ENCODE results near the gene PALB2. TPM values are rescaled to one million over a fixed set of nuclear protein-coding genes. Genes with fewer than 3 reads are reported as not detected.
"Not testable (repeated sequence)": the region's sequence is repeated elsewhere in the genome, so short reads cannot be mapped to it uniquely, and the experiment has no call there.

Gene PALB2
- total RNA-seq, 3 donors from 2014 or later (not counting 1 experiment from before 2014, with no cell fraction given) = 10.7 to 12.8 (median 10.9) TPM

DNA sequence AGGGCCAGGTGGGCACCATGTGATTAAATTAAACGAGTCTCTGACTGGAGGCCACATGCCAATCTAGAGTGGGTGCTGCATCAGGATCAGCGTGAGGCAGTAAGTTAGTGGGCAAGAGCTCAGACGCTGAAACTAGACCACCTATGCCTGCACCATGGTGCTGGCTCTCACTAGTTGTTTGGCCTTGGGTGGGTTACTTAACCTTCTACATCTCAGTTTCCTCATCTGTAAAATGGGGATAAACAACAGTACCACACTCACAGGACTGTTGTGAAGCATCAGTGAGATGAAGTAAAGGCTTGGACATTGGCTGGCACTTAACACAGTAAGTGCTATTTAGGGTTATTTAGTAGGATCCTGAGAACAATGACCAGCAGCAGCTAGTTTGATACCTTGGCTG, 50.9 kb downstream of the PALB2 start:
- H3K36me3 Mint-ChIP-seq = no peaks in the 10 kb centered on the region
- TF ChIP-seq, protein P1, sequence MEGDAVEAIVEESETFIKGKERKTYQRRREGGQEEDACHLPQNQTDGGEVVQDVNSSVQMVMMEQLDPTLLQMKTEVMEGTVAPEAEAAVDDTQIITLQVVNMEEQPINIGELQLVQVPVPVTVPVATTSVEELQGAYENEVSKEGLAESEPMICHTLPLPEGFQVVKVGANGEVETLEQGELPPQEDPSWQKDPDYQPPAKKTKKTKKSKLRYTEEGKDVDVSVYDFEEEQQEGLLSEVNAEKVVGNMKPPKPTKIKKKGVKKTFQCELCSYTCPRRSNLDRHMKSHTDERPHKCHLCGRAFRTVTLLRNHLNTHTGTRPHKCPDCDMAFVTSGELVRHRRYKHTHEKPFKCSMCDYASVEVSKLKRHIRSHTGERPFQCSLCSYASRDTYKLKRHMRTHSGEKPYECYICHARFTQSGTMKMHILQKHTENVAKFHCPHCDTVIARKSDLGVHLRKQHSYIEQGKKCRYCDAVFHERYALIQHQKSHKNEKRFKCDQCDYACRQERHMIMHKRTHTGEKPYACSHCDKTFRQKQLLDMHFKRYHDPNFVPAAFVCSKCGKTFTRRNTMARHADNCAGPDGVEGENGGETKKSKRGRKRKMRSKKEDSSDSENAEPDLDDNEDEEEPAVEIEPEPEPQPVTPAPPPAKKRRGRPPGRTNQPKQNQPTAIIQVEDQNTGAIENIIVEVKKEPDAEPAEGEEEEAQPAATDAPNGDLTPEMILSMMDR (IDR thresholded peaks at IDR 0.05) = no peak
- no peak for ATAC-seq
- H3K4me1 ChIP-seq (ENCODE audit: control insufficient read depth, insufficient read depth, low read length) = peaks cover 12% of the 10 kb centered on the region
- peaks cover 8 to 30% of the 10 kb centered on the region in 2 donors for H3K4me1 Mint-ChIP-seq
- DNase-seq = no peak
- WGBS (ENCODE audit: insufficient coverage) = 99% methylated on average over 3 of the region's 3 CpGs
- H3K9me3 Mint-ChIP-seq = no peaks in the 10 kb centered on the region
- no peaks in the 10 kb centered on the region for H3K27me3 Mint-ChIP-seq (ENCODE audit: low read depth in 2 of 2)
- intact Hi-C loops (cut with micrococcal nuclease) = no loop called here
- H3K27me3 ChIP-seq (ENCODE audit: control insufficient read depth, insufficient read depth, low read length) = no peaks in the 10 kb centered on the region
- no peak overlapping the region for H3K27ac Mint-ChIP-seq
- H3K9me3 ChIP-seq (ENCODE audit: control insufficient read depth, insufficient read depth, low read length) = no peaks in the 10 kb centered on the region
- H3K4me3 Mint-ChIP-seq = no peak overlapping the region
- H3K4me3 ChIP-seq (ENCODE audit: low read length) = no peak overlapping the region
- H3K27ac ChIP-seq (ENCODE audit: low read length) = no peak overlapping the region
- peaks cover 52% of the 10 kb centered on the region for H3K36me3 ChIP-seq (ENCODE audit: control insufficient read depth, insufficient read depth, low read length)

DNA sequence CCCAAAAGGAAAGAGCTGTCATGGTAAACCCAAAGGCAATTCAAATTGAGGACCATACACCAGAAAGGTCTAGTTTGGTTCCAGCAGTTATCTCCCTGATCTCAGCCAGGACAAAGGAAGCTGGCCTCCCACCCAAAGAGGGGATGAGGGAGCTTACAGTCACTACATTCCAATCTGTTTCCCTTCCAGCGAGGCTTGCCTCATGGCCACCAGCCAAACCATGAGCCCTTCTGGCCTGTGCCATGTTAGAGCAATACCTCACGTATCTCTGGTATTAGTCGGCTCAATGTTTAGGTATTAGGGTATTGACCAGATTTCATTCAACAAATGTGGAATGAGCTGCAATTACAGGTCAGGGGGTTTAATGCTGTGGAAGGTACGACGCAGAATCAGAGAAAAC, 53.4 kb downstream of the PALB2 start:
- Histone ChIP-seq H3K27me3 (ENCODE audit: control insufficient read depth, insufficient read depth, low read length) (no peaks in the 10 kb centered on the region), H3K4me3 (ENCODE audit: low read length) (no peak overlapping the region), H3K9me3 (ENCODE audit: control insufficient read depth, insufficient read depth, low read length) (no peaks in the 10 kb centered on the region), H3K4me1 (ENCODE audit: control insufficient read depth, insufficient read depth, low read length) (no peaks in the 10 kb centered on the region), H3K27ac (ENCODE audit: low read length) (no peak overlapping the region), H3K36me3 (ENCODE audit: control insufficient read depth, insufficient read depth, low read length) (peaks cover 58% of the 10 kb centered on the region)
- TF ChIP-seq, protein P1 (IDR thresholded peaks at IDR 0.05) = no peak
- Mint-ChIP-seq H3K4me1 (peaks cover 8 to 19% of the 10 kb centered on the region in 2 donors), H3K4me3 (no peak overlapping the region), H3K27ac (no peak overlapping the region), H3K27me3 (ENCODE audit: low read depth in 2 of 2) (no peaks in the 10 kb centered on the region), H3K9me3 (no peaks in the 10 kb centered on the region), H3K36me3 (no peaks in the 10 kb centered on the region)
- DNase-seq (no peak), ATAC-seq (no peak)
- intact Hi-C loops (cut with micrococcal nuclease) = no loop called here
- 97% methylated on average over 5 of the region's 5 CpGs for WGBS (ENCODE audit: insufficient coverage)

DNA sequence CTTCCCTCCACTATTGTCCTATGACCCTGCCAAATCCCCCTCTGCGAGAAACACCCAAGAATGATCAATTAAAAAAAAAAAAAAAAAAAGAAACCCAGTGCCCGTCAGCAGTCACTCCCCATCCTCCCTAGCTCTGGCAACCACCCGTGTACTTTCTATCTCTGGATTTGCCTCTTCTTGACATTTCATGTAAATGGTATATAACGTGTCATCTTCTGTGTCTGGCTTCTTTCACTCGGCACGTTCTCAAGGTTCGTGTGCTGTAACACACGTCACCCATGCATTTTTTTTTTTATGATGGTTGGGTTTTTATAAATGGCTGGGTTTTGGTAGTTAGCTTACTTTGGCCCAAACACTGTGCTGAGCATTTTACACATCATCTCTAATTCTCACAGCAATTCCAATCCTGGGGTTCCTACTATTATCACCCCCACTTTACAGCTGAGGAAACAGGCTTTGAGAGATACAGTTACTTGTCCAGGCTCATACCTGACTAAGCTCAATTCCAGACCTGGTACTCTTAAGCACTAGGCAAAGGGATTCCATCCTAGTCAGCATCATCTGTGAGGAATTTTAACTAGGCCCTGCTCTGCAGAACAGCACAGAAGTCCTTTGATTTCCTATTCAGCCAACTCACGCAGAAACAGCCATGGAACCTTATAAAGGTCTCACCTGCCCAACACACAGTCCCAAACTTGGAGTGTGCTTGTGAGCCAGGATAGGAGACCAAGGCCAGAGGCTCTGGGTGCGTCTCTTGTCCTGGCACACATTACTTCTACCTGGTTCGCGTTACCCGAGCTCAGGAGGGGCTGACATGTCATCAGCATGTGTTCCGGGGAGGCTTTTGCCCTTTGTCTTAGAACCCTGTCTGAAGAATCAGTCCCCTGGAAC, 56.7 kb downstream of the PALB2 start:
- Mint-ChIP-seq H3K4me1 (peaks cover 0 to 4% of the 10 kb centered on the region in 2 donors), H3K4me3 (no peak overlapping the region), H3K36me3 (no peaks in the 10 kb centered on the region), H3K27me3 (ENCODE audit: low read depth in 2 of 2) (no peaks in the 10 kb centered on the region), H3K27ac (no peak overlapping the region), H3K9me3 (no peaks in the 10 kb centered on the region)
- DNase-seq (no peak), ATAC-seq (no peak)
- TF ChIP-seq, protein P1 (IDR thresholded peaks at IDR 0.05) = no peak
- Histone ChIP-seq H3K27me3 (ENCODE audit: control insufficient read depth, insufficient read depth, low read length) (no peaks in the 10 kb centered on the region), H3K4me3 (ENCODE audit: low read length) (no peak overlapping the region), H3K36me3 (ENCODE audit: control insufficient read depth, insufficient read depth, low read length) (peaks cover 56% of the 10 kb centered on the region), H3K27ac (ENCODE audit: low read length) (no peak overlapping the region), H3K9me3 (ENCODE audit: control insufficient read depth, insufficient read depth, low read length) (no peaks in the 10 kb centered on the region), H3K4me1 (ENCODE audit: control insufficient read depth, insufficient read depth, low read length) (no peaks in the 10 kb centered on the region)
- WGBS (ENCODE audit: insufficient coverage) = 96% methylated on average over 13 of the region's 14 CpGs
- intact Hi-C loops (cut with micrococcal nuclease) = no loop called here

DNA sequence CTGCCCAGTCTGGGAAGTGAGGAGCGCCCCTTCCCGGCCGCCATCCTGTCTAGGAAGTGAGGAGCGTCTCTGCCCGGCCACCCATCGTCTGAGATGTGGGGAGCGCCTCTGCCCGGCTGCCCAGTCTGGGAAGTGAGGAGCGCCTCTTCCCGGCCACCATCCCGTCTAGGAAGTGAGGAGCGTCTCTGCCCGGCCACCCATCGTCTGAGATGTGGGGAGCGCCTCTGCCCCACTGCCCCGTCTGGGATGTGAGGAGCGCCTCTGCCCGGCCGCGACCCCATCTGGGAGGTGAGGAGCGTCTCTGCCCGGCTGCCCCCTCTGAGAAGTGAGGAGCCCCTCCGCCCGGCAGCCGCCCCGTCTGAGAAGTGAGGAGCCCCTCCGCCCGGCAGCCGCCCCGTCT, 57.8 kb downstream of the PALB2 start:
- H3K4me3 Mint-ChIP-seq; H3K4me1 ChIP-seq (ENCODE audit: control insufficient read depth, insufficient read depth, low read length); H3K27me3 Mint-ChIP-seq (ENCODE audit: low read depth in 2 of 2); ATAC-seq; H3K4me1 Mint-ChIP-seq; H3K27ac Mint-ChIP-seq; intact Hi-C loops (cut with micrococcal nuclease); H3K9me3 Mint-ChIP-seq; H3K9me3 ChIP-seq (ENCODE audit: control insufficient read depth, insufficient read depth, low read length); H3K27me3 ChIP-seq (ENCODE audit: control insufficient read depth, insufficient read depth, low read length); DNase-seq; H3K36me3 Mint-ChIP-seq; H3K27ac ChIP-seq (ENCODE audit: low read length); H3K4me3 ChIP-seq (ENCODE audit: low read length): not testable (repeated sequence)
- peaks cover 55% of the 10 kb centered on the region for H3K36me3 ChIP-seq (ENCODE audit: control insufficient read depth, insufficient read depth, low read length)
- whole genome bisulfite sequencing (ENCODE audit: insufficient coverage) = 98% methylated on average over 21 of the region's 30 CpGs

Measured in natural killer cell (primary cell).